ENCODE results near the gene LCE1F. TPM values are rescaled to one million over a fixed set of nuclear protein-coding genes. Genes with fewer than 3 reads are reported as not detected.

The LCE1F gene
- total and polyA plus RNA-seq, 2 donors from 2014 or later: not detected

DNA sequence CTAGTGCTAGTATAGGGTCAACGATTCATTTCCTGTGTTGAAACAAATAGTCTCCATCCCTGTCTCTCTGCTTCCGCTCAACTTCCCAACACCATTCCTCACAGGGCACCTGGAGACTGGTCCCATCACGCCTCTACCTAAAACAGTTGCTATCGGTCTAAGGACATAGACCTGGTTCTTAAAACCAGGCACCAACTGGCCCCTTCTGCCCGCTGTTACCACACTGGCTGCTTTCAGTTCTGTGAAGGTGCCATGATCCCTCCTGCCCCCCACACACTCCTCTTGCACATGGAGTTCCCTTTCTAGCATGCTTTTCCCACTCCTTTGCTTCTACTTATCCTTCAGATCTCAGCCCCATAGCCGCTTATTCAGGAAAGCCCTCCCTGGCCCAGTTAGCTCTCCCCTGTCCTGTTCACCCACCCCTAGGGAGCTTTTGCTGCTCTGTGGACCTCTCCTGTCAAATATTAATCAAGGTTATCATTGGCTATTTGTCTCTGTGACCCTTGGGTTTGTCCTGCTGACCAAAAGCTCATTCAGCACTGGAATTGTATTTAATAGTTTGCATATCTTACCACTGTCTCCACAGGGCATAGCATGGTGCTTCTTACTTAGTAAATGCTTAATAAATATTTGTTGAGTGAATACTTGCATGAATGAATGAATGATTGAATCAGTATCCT lies 29.0 kb upstream of the LCE1F start:
- intact Hi-C loops (cut with DNase I): no loop called here
- FAIRE-seq: no peak

DNA sequence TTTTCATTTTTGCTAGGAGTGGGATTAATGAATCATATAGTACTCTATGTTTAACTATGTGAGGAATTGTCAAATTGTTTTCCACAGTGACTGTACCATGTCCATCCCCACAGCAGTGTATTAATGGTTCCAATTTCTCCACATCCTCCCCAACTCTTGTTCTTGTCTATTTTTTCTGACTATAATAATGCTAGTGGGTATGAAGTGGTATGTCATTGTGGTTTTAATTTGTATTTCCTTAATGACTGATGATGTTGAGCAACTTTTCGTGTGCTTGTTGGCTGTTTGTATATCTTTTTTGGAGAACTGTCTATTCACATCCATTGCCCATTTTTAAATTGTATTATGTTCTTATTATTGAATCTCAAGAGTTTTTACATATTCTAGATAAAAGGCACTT lies 27.1 kb upstream of the LCE1F start:
- TF ChIP-seq, protein P1, sequence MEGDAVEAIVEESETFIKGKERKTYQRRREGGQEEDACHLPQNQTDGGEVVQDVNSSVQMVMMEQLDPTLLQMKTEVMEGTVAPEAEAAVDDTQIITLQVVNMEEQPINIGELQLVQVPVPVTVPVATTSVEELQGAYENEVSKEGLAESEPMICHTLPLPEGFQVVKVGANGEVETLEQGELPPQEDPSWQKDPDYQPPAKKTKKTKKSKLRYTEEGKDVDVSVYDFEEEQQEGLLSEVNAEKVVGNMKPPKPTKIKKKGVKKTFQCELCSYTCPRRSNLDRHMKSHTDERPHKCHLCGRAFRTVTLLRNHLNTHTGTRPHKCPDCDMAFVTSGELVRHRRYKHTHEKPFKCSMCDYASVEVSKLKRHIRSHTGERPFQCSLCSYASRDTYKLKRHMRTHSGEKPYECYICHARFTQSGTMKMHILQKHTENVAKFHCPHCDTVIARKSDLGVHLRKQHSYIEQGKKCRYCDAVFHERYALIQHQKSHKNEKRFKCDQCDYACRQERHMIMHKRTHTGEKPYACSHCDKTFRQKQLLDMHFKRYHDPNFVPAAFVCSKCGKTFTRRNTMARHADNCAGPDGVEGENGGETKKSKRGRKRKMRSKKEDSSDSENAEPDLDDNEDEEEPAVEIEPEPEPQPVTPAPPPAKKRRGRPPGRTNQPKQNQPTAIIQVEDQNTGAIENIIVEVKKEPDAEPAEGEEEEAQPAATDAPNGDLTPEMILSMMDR (IDR thresholded peaks at IDR 0.05; ENCODE audit: borderline replicate concordance, extremely low read depth, insufficient read depth): no peak
- Histone ChIP-seq H3K9me3 (ENCODE audit: control insufficient read depth in 2 of 3, insufficient read depth in 1 of 3, low read length in 3 of 3) (no peaks in the 10 kb centered on the region), H3K27me3 (ENCODE audit: control insufficient read depth, insufficient read depth, low read length) (no peaks in the 10 kb centered on the region), H3K4me1 (ENCODE audit: control insufficient read depth in 2 of 3, insufficient read depth in 2 of 3, low read depth in 1 of 3, low read length in 3 of 3) (no peaks in the 10 kb centered on the region), H3K4me3 (ENCODE audit: low read length in 3 of 3) (no peak overlapping the region), H3K9ac (ENCODE audit: low read length in 3 of 3) (no peak overlapping the region), H3K27ac (ENCODE audit: low read depth in 2 of 2, low read length in 2 of 2) (no peak overlapping the region), H3K36me3 (ENCODE audit: control insufficient read depth in 2 of 3, insufficient read depth in 3 of 3, low read length in 3 of 3) (no peaks in the 10 kb centered on the region)
- no peak for DNase-seq
- intact Hi-C loops (cut with DNase I): no loop called here
- FAIRE-seq: no peak

More for the DNA sequence above, 29.0 kb upstream of the LCE1F start:
- no peak overlapping the region for H3K4me3 ChIP-seq (ENCODE audit: low read length in 3 of 3)
- H3K27ac ChIP-seq (ENCODE audit: low read depth in 2 of 2, low read length in 2 of 2): no peak overlapping the region
- H3K9ac ChIP-seq (ENCODE audit: low read length in 3 of 3): no peak overlapping the region
- no peak for DNase-seq
- H3K36me3 ChIP-seq (ENCODE audit: control insufficient read depth in 2 of 3, insufficient read depth in 3 of 3, low read length in 3 of 3): no peaks in the 10 kb centered on the region
- H3K27me3 ChIP-seq (ENCODE audit: control insufficient read depth, insufficient read depth, low read length): no peaks in the 10 kb centered on the region
- TF ChIP-seq, protein P1 (IDR thresholded peaks at IDR 0.05; ENCODE audit: borderline replicate concordance, extremely low read depth, insufficient read depth): no peak
- H3K9me3 ChIP-seq (ENCODE audit: control insufficient read depth in 2 of 3, insufficient read depth in 1 of 3, low read length in 3 of 3): no peaks in the 10 kb centered on the region
- no peaks in the 10 kb centered on the region for H3K4me1 ChIP-seq (ENCODE audit: control insufficient read depth in 2 of 3, insufficient read depth in 2 of 3, low read depth in 1 of 3, low read length in 3 of 3)

DNA sequence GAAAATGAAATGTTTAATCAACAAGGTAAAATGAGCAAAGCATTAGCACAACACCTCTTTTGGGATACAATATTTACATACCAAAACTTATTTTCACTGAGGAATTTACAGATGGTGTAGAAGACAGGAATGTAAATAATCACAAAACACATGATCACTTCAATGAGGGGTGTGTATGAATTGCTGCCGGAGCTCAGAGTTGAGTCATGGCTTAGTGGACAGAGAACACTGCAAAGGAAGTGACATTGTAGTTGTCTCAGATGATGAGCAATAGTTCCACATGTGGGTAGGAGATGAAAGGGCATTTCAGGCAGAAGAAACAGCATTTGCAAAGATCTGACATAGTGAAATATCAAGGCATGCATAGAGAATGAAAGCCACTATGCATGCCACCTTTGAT lies 22.7 kb upstream of the LCE1F start:
- DNase-seq: no peak
- Histone ChIP-seq H3K4me3 (ENCODE audit: low read length in 3 of 3) (no peak overlapping the region), H3K27ac (ENCODE audit: low read depth in 2 of 2, low read length in 2 of 2) (no peak overlapping the region), H3K9me3 (ENCODE audit: control insufficient read depth in 2 of 3, insufficient read depth in 1 of 3, low read length in 3 of 3) (no peaks in the 10 kb centered on the region), H3K4me1 (ENCODE audit: control insufficient read depth in 2 of 3, insufficient read depth in 2 of 3, low read depth in 1 of 3, low read length in 3 of 3) (no peaks in the 10 kb centered on the region), H3K9ac (ENCODE audit: low read length in 3 of 3) (no peak overlapping the region), H3K27me3 (ENCODE audit: control insufficient read depth, insufficient read depth, low read length) (no peaks in the 10 kb centered on the region), H3K36me3 (ENCODE audit: control insufficient read depth in 2 of 3, insufficient read depth in 3 of 3, low read length in 3 of 3) (no peaks in the 10 kb centered on the region)
- intact Hi-C loops (cut with DNase I): no loop called here
- TF ChIP-seq, protein P1 (IDR thresholded peaks at IDR 0.05; ENCODE audit: borderline replicate concordance, extremely low read depth, insufficient read depth): no peak
- FAIRE-seq: no peak

DNA sequence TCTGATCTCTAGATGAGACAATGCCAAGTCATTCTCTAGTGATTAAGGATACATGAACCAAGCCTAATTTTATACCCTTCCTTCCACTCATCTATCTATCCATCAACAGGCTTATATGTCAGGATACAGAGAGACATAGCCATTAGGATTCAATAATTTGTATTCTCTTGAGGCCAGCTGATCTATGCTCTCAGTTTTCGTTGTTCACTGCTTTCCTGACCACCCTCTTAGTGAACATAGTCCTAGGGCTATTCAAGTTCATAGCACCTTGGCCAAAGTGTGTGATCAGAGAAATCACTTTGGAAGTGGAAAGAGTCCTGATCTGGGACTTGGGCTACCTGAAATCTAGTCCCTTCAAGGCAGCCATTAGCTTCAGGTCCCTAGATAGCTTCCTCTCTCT lies 21.4 kb upstream of the LCE1F start:
- no peaks in the 10 kb centered on the region for H3K36me3 ChIP-seq (ENCODE audit: control insufficient read depth in 2 of 3, insufficient read depth in 3 of 3, low read length in 3 of 3)
- no peaks in the 10 kb centered on the region for H3K9me3 ChIP-seq (ENCODE audit: control insufficient read depth in 2 of 3, insufficient read depth in 1 of 3, low read length in 3 of 3)
- H3K9ac ChIP-seq (ENCODE audit: low read length in 3 of 3): no peak overlapping the region
- no peak overlapping the region for H3K4me3 ChIP-seq (ENCODE audit: low read length in 3 of 3)
- FAIRE-seq (no peak), DNase-seq (no peak)
- TF ChIP-seq, protein P1 (IDR thresholded peaks at IDR 0.05; ENCODE audit: borderline replicate concordance, extremely low read depth, insufficient read depth): no peak
- H3K27me3 ChIP-seq (ENCODE audit: control insufficient read depth, insufficient read depth, low read length): no peaks in the 10 kb centered on the region
- H3K4me1 ChIP-seq (ENCODE audit: control insufficient read depth in 2 of 3, insufficient read depth in 2 of 3, low read depth in 1 of 3, low read length in 3 of 3): no peaks in the 10 kb centered on the region
- intact Hi-C loops (cut with DNase I): no loop called here
- no peak overlapping the region for H3K27ac ChIP-seq (ENCODE audit: low read depth in 2 of 2, low read length in 2 of 2)

Data from kidney (tissue), 14 donors.